Measurements from ENCODE around the gene RPN2.

The RPN2 gene

GRCh38 chr20:37249304-37249703 is 70.2 kb downstream of the RPN2 start:
- H3K4me1 ChIP-seq (ENCODE audit: control insufficient read depth, insufficient read depth, low read length): no peaks in the 10 kb centered on the region
- H3K9me3 ChIP-seq (ENCODE audit: control insufficient read depth, low read length): no peaks in the 10 kb centered on the region
- no peak overlapping the region for H3K4me3 ChIP-seq (ENCODE audit: low read length)
- no peak overlapping the region for H3K9ac ChIP-seq (ENCODE audit: low read length)
- no peaks in the 10 kb centered on the region for H3K36me3 ChIP-seq (ENCODE audit: control insufficient read depth, insufficient read depth, low read length)
- no peaks in the 10 kb centered on the region for H3K27me3 ChIP-seq (ENCODE audit: control insufficient read depth, insufficient read depth, low read length)

- Histone ChIP-seq H3K9me3 (ENCODE audit: control insufficient read depth, low read length) (no peaks in the 10 kb centered on the region), H3K36me3 (ENCODE audit: control insufficient read depth, insufficient read depth, low read length) (no peaks in the 10 kb centered on the region), H3K9ac (ENCODE audit: low read length) (no peak overlapping the region)
Measured at GRCh38 chr20:37251825-37252477, 72.8 kb downstream of the RPN2 start.

GRCh38 chr20:37253087-37253486 is 74.0 kb downstream of the RPN2 start:
- H3K4me1 ChIP-seq (ENCODE audit: control insufficient read depth, insufficient read depth, low read length): no peaks in the 10 kb centered on the region
- H3K36me3 ChIP-seq (ENCODE audit: control insufficient read depth, insufficient read depth, low read length): no peaks in the 10 kb centered on the region
- no peak overlapping the region for H3K4me3 ChIP-seq (ENCODE audit: low read length)
- no peaks in the 10 kb centered on the region for H3K9me3 ChIP-seq (ENCODE audit: control insufficient read depth, low read length)
- H3K9ac ChIP-seq (ENCODE audit: low read length): no peak overlapping the region
- H3K27me3 ChIP-seq (ENCODE audit: control insufficient read depth, insufficient read depth, low read length): peaks cover 4% of the 10 kb centered on the region

More at GRCh38 chr20:37251825-37252477, 72.8 kb downstream of the RPN2 start:
- Histone ChIP-seq H3K27me3 (ENCODE audit: control insufficient read depth, insufficient read depth, low read length) (peaks cover 3% of the 10 kb centered on the region), H3K4me3 (ENCODE audit: low read length) (no peak overlapping the region), H3K4me1 (ENCODE audit: control insufficient read depth, insufficient read depth, low read length) (no peaks in the 10 kb centered on the region)

- Histone ChIP-seq H3K9ac (ENCODE audit: low read length) (no peak overlapping the region), H3K36me3 (ENCODE audit: control insufficient read depth, insufficient read depth, low read length) (no peaks in the 10 kb centered on the region), H3K4me3 (ENCODE audit: low read length) (no peak overlapping the region), H3K9me3 (ENCODE audit: control insufficient read depth, low read length) (no peaks in the 10 kb centered on the region), H3K4me1 (ENCODE audit: control insufficient read depth, insufficient read depth, low read length) (no peaks in the 10 kb centered on the region), H3K27me3 (ENCODE audit: control insufficient read depth, insufficient read depth, low read length) (peaks cover 9% of the 10 kb centered on the region)
Measured at GRCh38 chr20:37254114-37254878, 75.2 kb downstream of the RPN2 start.

GRCh38 chr20:37256286-37256685 is 77.2 kb downstream of the RPN2 start:
- Histone ChIP-seq H3K4me1 (ENCODE audit: control insufficient read depth, insufficient read depth, low read length) (no peaks in the 10 kb centered on the region), H3K27me3 (ENCODE audit: control insufficient read depth, insufficient read depth, low read length) (peaks cover 9% of the 10 kb centered on the region), H3K9me3 (ENCODE audit: control insufficient read depth, low read length) (no peaks in the 10 kb centered on the region), H3K4me3 (ENCODE audit: low read length) (no peak overlapping the region), H3K36me3 (ENCODE audit: control insufficient read depth, insufficient read depth, low read length) (no peaks in the 10 kb centered on the region), H3K9ac (ENCODE audit: low read length) (no peak overlapping the region)

GRCh38 chr20:37257530-37257929 is 78.4 kb downstream of the RPN2 start:
- Histone ChIP-seq H3K4me1 (ENCODE audit: control insufficient read depth, insufficient read depth, low read length) (no peaks in the 10 kb centered on the region), H3K9me3 (ENCODE audit: control insufficient read depth, low read length) (no peaks in the 10 kb centered on the region), H3K36me3 (ENCODE audit: control insufficient read depth, insufficient read depth, low read length) (no peaks in the 10 kb centered on the region), H3K27me3 (ENCODE audit: control insufficient read depth, insufficient read depth, low read length) (peaks cover 9% of the 10 kb centered on the region), H3K4me3 (ENCODE audit: low read length) (no peak overlapping the region), H3K9ac (ENCODE audit: low read length) (no peak overlapping the region)

GRCh38 chr20:37257988-37258387 is 78.9 kb downstream of the RPN2 start:
- Histone ChIP-seq H3K4me3 (ENCODE audit: low read length) (no peak overlapping the region), H3K4me1 (ENCODE audit: control insufficient read depth, insufficient read depth, low read length) (no peaks in the 10 kb centered on the region), H3K27me3 (ENCODE audit: control insufficient read depth, insufficient read depth, low read length) (peaks cover 9% of the 10 kb centered on the region), H3K9ac (ENCODE audit: low read length) (no peak overlapping the region), H3K36me3 (ENCODE audit: control insufficient read depth, insufficient read depth, low read length) (no peaks in the 10 kb centered on the region), H3K9me3 (ENCODE audit: control insufficient read depth, low read length) (no peaks in the 10 kb centered on the region)

- H3K9ac ChIP-seq (ENCODE audit: low read length): no peak overlapping the region
- no peaks in the 10 kb centered on the region for H3K9me3 ChIP-seq (ENCODE audit: control insufficient read depth, low read length)
- no peak overlapping the region for H3K4me3 ChIP-seq (ENCODE audit: low read length)
- no peaks in the 10 kb centered on the region for H3K36me3 ChIP-seq (ENCODE audit: control insufficient read depth, insufficient read depth, low read length)
- H3K4me1 ChIP-seq (ENCODE audit: control insufficient read depth, insufficient read depth, low read length): no peaks in the 10 kb centered on the region
- H3K27me3 ChIP-seq (ENCODE audit: control insufficient read depth, insufficient read depth, low read length): peaks cover 9% of the 10 kb centered on the region
Measured at GRCh38 chr20:37259031-37259430, 79.9 kb downstream of the RPN2 start.

GRCh38 chr20:37259865-37260264 is 80.7 kb downstream of the RPN2 start:
- H3K9me3 ChIP-seq (ENCODE audit: control insufficient read depth, low read length): no peaks in the 10 kb centered on the region
- H3K27me3 ChIP-seq (ENCODE audit: control insufficient read depth, insufficient read depth, low read length): peaks cover 9% of the 10 kb centered on the region
- no peaks in the 10 kb centered on the region for H3K4me1 ChIP-seq (ENCODE audit: control insufficient read depth, insufficient read depth, low read length)
- H3K36me3 ChIP-seq (ENCODE audit: control insufficient read depth, insufficient read depth, low read length): no peaks in the 10 kb centered on the region
- H3K9ac ChIP-seq (ENCODE audit: low read length): no peak overlapping the region
- no peak overlapping the region for H3K4me3 ChIP-seq (ENCODE audit: low read length)

GRCh38 chr20:37260923-37261322 is 81.8 kb downstream of the RPN2 start:
- Histone ChIP-seq H3K4me3 (ENCODE audit: low read length) (no peak overlapping the region), H3K9me3 (ENCODE audit: control insufficient read depth, low read length) (no peaks in the 10 kb centered on the region), H3K36me3 (ENCODE audit: control insufficient read depth, insufficient read depth, low read length) (no peaks in the 10 kb centered on the region), H3K9ac (ENCODE audit: low read length) (no peak overlapping the region), H3K4me1 (ENCODE audit: control insufficient read depth, insufficient read depth, low read length) (no peaks in the 10 kb centered on the region), H3K27me3 (ENCODE audit: control insufficient read depth, insufficient read depth, low read length) (peaks cover 9% of the 10 kb centered on the region)

- Histone ChIP-seq H3K9ac (ENCODE audit: low read length) (no peak within 1 kb of the TSS), H3K36me3 (ENCODE audit: control insufficient read depth, insufficient read depth, low read length) (no peaks in the 10 kb centered on the region), H3K4me3 (ENCODE audit: low read length) (no peak within 1 kb of the TSS), H3K27me3 (ENCODE audit: control insufficient read depth, insufficient read depth, low read length) (peaks cover 7% of the 10 kb centered on the region), H3K4me1 (ENCODE audit: control insufficient read depth, insufficient read depth, low read length) (no peaks in the 10 kb centered on the region), H3K9me3 (ENCODE audit: control insufficient read depth, low read length) (no peaks in the 10 kb centered on the region)
Measured at GRCh38 chr20:37261714-37262113, 82.6 kb downstream of the RPN2 start, which contains the start of gene GHRH. Gene GHRH (minus strand): TSS chr20:37261814. CDS start chr20:37256889, 4,925 bp downstream.

GRCh38 chr20:37262505-37262904 is 83.4 kb downstream of the RPN2 start:
- Histone ChIP-seq H3K4me3 (ENCODE audit: low read length) (no peak overlapping the region), H3K9ac (ENCODE audit: low read length) (no peak overlapping the region), H3K9me3 (ENCODE audit: control insufficient read depth, low read length) (no peaks in the 10 kb centered on the region), H3K36me3 (ENCODE audit: control insufficient read depth, insufficient read depth, low read length) (no peaks in the 10 kb centered on the region), H3K4me1 (ENCODE audit: control insufficient read depth, insufficient read depth, low read length) (no peaks in the 10 kb centered on the region), H3K27me3 (ENCODE audit: control insufficient read depth, insufficient read depth, low read length) (peaks cover 6% of the 10 kb centered on the region)
